ACC112 (cell line): Measurements from ENCODE around the gene EN2.

Experiments
- H2AFZ ChIP-seq: fragments of 200-600 bp; sonication (generic); one replicate; pipeline ENCODE4 v1.6.0; 2017; ENCODE audit warnings: antibody characterized with exemption, low read length; ENCODE audit not compliant: unreplicated experiment
- H3K27ac ChIP-seq: fragments of 200-600 bp; sonication (generic); 2 replicates; pipeline ENCODE4 v1.5.1; 2014; ENCODE audit warnings: low read depth, mild to moderate bottlenecking, antibody characterized with exemption, low read length, moderate library complexity
- H3K27me3 ChIP-seq: fragments of 200-600 bp; sonication (generic); 2 replicates; pipeline ENCODE4 v1.6.1; 2014; ENCODE audit warnings: mild to moderate bottlenecking, antibody characterized with exemption, low read length, moderate library complexity, mixed read lengths; ENCODE audit not compliant: insufficient read depth
- H3K36me3 ChIP-seq: fragments of 200-600 bp; sonication (generic); 2 replicates; pipeline ENCODE4 v1.6.1; 2016; ENCODE audit warnings: mild to moderate bottlenecking, antibody characterized with exemption, low read length, moderate library complexity, mixed read lengths; ENCODE audit not compliant: insufficient read depth
- H3K4me1 ChIP-seq: fragments of 200-600 bp; sonication (generic); one replicate; pipeline ENCODE4 v1.6.1; 2016; ENCODE audit warnings: low read length, mixed read lengths; ENCODE audit not compliant: insufficient read depth, unreplicated experiment, control insufficient read depth
- H3K4me3 ChIP-seq: fragments of 200-600 bp; sonication (generic); 2 replicates; pipeline ENCODE4 v1.5.1; 2014; ENCODE audit warnings: mild to moderate bottlenecking, low read depth, low read length
- H3K79me2 ChIP-seq: fragments of 200-600 bp; sonication (generic); one replicate; pipeline ENCODE4 v1.6.0; 2016; ENCODE audit warnings: low read length; ENCODE audit not compliant: control insufficient read depth, unreplicated experiment, insufficient read depth

EN2 gene

DNA sequence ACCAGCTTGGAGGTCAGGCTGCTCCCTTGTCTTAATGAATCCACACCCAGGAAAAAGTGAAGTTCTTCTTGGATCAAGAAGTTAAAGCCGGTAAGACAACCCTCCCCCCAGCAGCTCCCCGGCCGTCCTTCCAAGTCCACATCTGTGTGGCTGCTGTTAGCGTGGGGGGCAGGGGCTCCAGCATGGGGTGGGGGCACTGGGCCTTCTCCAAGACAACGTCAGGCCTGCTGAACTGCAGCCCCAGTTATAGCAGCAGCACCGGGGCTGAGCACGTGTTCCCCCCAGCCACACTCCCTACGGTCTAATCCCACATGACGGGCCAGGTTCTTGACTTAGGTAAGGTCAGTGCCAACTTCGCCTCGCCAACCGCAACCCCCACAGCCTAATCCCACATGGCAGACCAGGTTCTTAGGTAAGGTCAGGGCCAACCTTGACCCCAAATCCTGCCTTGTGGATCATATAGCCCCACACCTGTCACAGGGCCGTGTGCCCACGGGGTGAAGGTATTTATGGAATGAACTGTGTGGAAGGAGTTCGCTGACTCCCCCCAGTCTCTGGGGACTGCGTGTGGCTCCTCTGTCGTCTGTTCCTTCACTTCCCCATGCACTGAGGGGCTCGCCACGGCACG lies 30.4 kb upstream of the EN2 start:
- H3K4me3 ChIP-seq = no peak overlapping the region
- H3K79me2 ChIP-seq = no peaks in the 10 kb centered on the region
- H3K27ac ChIP-seq = no peak overlapping the region
- peaks cover 75% of the 10 kb centered on the region for H3K27me3 ChIP-seq
- H3K36me3 ChIP-seq = no peaks in the 10 kb centered on the region
- no peaks in the 10 kb centered on the region for H3K4me1 ChIP-seq
- no peak overlapping the region for H2AFZ ChIP-seq

DNA sequence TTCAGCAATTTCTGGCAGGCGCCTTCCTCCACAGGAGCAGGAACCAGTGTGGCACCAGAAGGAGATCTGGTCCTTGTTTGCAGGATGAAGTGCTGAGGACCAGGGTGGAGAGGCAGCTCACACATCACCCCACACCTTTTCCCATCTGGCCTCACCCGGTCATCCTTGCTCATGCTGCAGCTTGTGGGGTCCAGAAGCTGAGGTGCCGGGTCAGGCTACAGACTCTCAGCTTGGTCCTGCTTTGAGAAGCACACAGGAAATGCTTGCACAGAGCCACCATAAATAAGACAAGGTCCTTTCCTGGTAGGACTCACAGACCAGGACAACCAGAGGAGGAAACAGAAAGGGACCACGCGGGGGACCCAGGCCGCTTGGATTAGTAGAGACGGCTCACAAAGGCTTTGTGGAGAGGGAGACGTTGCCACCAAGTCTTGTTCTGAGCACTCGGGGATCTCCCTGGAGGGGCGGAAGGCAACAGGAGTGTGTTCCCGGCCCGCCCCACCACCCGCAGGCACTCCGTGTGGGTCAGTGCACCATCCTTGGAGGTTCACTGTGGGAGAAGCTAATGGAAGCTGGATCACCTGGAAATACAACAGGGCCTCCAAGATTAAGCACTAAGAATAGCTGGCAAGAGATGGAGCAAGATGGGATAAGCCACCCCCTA lies 29.6 kb upstream of the EN2 start:
- Histone ChIP-seq H3K36me3 (no peaks in the 10 kb centered on the region), H3K27ac (no peak overlapping the region), H3K79me2 (no peaks in the 10 kb centered on the region), H2AFZ (no peak overlapping the region), H3K4me1 (no peaks in the 10 kb centered on the region), H3K4me3 (no peak overlapping the region), H3K27me3 (peaks cover 77% of the 10 kb centered on the region)

DNA sequence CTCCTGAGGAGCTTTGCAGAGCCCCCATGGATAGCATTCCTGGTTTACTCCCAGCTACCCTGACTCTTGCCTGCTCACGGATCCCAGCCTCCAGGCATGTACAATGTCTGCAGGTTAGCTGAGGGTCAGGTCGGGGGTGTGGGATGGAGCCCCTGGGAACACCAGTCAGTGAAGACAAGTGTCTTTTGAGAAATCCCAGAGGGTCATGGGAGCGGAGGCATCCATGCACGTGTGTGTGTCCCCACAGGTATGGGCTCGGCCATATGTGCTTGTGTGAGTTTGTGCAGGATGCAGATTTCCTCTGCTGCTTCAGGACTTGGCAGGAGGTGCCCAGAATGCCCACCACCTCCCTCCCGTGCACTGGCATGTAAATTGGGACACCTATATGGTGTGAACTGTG lies 28.3 kb upstream of the EN2 start:
- H3K4me3 ChIP-seq = no peak overlapping the region
- H3K27ac ChIP-seq = no peak overlapping the region
- no peak overlapping the region for H2AFZ ChIP-seq
- H3K79me2 ChIP-seq = no peaks in the 10 kb centered on the region
- no peaks in the 10 kb centered on the region for H3K36me3 ChIP-seq
- H3K27me3 ChIP-seq = peaks cover 81% of the 10 kb centered on the region
- no peaks in the 10 kb centered on the region for H3K4me1 ChIP-seq

DNA sequence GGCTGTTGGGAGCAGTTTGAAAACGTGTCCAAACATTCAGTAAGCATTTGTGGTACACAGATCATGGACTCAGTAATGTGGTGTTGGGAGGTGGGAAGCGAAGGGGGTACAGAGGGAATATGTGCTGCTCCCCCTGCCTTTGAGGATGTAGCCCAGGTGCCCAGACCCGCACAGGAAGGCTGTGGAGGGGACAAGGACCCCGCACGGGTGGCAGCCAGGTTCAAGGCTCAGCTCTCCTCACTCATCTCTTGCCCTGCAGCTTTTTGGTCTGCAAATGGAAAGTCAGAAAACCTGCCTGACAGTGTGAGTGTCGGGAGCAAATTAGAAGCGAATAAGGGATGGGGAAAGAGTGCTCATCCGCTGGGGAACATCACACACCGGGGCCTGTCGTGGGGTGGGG lies 27.3 kb upstream of the EN2 start:
- Histone ChIP-seq H3K4me3 (no peak overlapping the region), H3K27ac (no peak overlapping the region), H3K36me3 (no peaks in the 10 kb centered on the region), H3K4me1 (no peaks in the 10 kb centered on the region), H3K27me3 (peaks cover 76% of the 10 kb centered on the region), H3K79me2 (no peaks in the 10 kb centered on the region), H2AFZ (no peak overlapping the region)

DNA sequence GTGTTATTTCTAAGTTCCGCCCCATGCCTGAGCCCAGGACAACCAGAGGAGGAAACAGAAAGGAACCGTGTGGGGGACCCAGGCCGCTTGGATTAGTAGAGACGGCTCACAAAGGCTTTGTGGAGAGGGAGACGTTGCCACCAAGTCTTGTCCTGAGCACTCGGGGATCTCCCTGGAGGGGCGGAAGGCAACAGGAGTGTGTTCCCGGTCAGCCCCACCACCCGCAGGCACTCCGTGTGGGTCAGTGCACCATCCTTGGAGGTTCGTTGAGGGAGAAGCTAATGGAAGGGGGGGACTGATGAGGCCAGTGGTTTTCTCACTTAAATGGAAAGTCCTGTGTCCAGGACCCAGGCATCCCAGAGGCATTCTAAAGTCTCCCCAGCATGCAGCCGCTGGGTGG lies 26.7 kb upstream of the EN2 start:
- Histone ChIP-seq H3K27me3 (peaks cover 70% of the 10 kb centered on the region), H3K79me2 (no peaks in the 10 kb centered on the region), H3K4me3 (no peak overlapping the region), H3K27ac (no peak overlapping the region), H2AFZ (no peak overlapping the region), H3K4me1 (no peaks in the 10 kb centered on the region), H3K36me3 (no peaks in the 10 kb centered on the region)

DNA sequence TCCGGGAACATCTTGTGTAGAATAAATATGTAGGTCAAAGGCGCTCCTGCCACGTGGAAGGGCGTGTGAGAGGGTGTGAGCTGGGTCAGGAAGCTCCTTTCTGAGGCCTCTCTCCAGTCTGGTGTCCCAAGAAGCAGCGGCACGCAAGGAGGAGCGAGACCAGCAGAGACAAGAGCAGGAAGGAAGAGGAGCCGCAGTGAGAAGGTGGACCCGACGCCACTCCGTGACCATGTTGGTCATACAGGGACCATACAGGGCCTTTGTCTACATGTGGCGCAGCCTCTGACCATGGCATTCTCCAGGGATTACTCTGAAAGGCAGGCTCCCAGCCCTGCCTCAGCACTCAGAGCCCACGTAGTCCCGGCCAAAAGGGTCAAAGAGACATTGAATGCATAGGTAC lies 26.2 kb upstream of the EN2 start:
- H3K36me3 ChIP-seq = no peaks in the 10 kb centered on the region
- H3K4me1 ChIP-seq = no peaks in the 10 kb centered on the region
- no peak overlapping the region for H3K27ac ChIP-seq
- H3K27me3 ChIP-seq = peaks cover 65% of the 10 kb centered on the region
- no peak overlapping the region for H3K4me3 ChIP-seq
- no peaks in the 10 kb centered on the region for H3K79me2 ChIP-seq
- H2AFZ ChIP-seq = no peak overlapping the region

DNA sequence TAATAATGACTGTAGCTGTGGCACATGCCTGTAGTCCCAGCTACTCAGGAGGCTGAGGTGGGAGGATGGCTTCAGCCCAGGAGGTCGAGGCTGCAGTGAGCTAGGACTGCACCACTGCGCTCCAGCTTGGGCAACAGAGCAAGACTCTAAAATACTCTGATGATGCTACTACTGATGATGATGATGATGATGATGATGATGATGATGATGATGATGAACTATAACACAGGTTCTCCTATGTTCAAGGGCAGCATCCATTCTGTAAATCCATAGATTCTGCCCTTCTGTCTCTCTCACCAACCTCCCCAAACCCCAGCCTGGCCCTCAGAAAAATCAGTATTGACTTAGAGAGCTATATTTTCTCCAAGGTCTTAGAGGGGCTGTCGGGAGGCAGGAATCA lies 22.8 kb upstream of the EN2 start:
- no peaks in the 10 kb centered on the region for H3K36me3 ChIP-seq
- peaks cover 63% of the 10 kb centered on the region for H3K27me3 ChIP-seq

DNA sequence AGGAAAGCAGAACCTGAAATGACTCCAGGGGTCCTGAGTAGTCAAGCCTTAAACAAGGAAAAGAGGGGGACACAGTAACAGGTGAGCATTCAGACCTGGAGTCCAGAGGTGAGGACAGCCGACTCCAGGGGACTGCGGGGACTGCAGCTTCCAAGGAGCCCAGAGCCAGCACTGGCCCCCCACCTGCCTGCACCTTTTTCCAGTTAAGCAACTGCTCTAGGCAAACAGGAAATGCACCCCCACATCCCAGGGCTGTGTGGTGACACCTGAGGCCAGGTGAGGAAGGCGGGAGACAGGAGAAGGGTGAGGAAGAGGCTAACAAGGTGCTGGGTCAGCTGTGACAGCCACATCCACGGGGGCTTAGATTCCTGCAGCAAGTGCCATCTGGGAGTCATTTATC lies 20.1 kb upstream of the EN2 start:
- Histone ChIP-seq H3K36me3 (no peaks in the 10 kb centered on the region), H3K4me1 (no peaks in the 10 kb centered on the region), H3K27me3 (peaks cover 66% of the 10 kb centered on the region), H2AFZ (no peak overlapping the region), H3K4me3 (no peak overlapping the region), H3K27ac (no peak overlapping the region), H3K79me2 (no peaks in the 10 kb centered on the region)

More for the DNA sequence above, 22.8 kb upstream of the EN2 start:
- Histone ChIP-seq H2AFZ (no peak overlapping the region), H3K79me2 (no peaks in the 10 kb centered on the region), H3K4me3 (no peak overlapping the region), H3K27ac (no peak overlapping the region), H3K4me1 (no peaks in the 10 kb centered on the region)

DNA sequence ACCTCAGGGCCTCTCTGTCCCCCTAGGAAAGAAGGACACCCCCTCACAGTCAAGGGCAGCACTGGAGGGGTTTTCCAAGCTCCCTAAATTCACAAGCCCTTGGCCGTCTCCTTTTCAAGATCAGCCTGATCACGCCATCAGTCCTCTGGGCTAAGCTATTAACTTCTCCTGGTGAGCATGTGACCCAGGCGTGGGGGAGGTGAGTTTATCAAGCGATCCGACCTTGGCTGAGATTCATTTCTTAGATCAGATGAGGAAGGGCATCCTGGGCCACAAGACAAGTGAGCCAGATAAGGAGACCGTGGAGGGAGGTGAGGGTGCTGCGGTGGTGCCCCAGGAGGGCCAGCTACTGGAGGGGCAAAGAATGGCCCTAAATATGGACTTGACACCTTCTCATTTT lies 19.2 kb upstream of the EN2 start:
- Histone ChIP-seq H3K27me3 (peaks cover 71% of the 10 kb centered on the region), H2AFZ (no peak overlapping the region), H3K36me3 (no peaks in the 10 kb centered on the region), H3K4me1 (no peaks in the 10 kb centered on the region), H3K4me3 (no peak overlapping the region), H3K79me2 (no peaks in the 10 kb centered on the region), H3K27ac (no peak overlapping the region)

DNA sequence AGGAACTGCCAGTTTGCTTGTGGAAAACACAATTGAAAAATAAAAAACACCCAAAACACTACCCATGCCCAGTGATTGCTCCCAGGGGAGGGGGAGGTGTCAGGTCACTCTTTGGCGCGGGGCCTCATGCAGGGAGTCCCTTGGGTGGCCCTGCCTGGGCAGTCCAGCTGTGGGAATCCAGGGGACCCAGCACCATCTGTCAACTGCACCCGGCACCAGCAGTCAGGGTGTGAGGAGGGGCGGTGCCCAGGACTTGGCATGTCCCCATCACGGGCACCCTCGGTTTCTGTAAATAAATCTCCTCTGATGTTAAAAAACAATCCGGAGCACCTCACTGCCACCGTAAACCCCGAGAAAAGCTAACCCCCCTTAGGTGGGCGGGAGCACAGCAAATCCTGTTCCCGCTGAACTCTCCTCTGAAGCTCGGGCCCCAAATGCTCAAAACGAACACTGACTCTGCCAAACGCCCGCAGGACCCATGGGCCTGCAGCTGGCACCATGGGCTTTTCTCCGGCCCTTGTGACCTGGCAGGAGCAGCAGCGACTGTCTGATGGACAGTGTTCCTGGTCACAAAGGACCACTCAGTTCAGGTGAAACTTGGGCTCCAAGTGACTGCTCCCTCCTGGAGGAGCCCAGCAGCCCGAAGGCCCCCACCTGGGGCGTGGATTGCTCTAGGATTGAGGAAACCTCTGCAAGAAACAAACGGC lies 18.5 kb upstream of the EN2 start:
- Histone ChIP-seq H3K27ac (no peak overlapping the region), H3K36me3 (no peaks in the 10 kb centered on the region), H2AFZ (no peak overlapping the region), H3K4me3 (no peak overlapping the region), H3K27me3 (peaks cover 71% of the 10 kb centered on the region), H3K4me1 (no peaks in the 10 kb centered on the region), H3K79me2 (no peaks in the 10 kb centered on the region)

DNA sequence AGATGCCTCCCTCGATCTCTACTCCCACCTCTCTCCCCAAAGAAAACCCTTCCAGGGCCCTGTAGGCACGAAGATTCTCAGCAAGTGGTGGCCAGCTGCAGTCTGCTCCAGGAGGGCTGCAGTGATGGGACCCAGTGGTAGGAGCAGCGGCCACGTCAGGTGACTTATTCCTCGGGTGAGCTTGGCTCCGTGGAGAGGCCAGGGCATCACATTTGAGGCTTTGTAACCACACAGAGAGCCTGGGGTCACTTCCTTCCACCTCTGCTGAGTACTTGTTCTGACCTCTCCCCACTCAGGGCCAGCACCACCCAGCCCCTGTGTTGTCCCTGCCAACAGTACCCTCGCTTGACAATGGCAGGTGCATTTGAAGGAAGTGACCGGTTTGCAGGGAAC lies 17.9 kb upstream of the EN2 start:
- Histone ChIP-seq H3K79me2 (no peaks in the 10 kb centered on the region), H3K27ac (no peak overlapping the region), H3K4me3 (no peak overlapping the region), H3K36me3 (no peaks in the 10 kb centered on the region), H3K27me3 (peaks cover 72% of the 10 kb centered on the region), H2AFZ (no peak overlapping the region), H3K4me1 (no peaks in the 10 kb centered on the region)
